ENCODE results near the gene XCL1. TPM values are rescaled to one million over a fixed set of nuclear protein-coding genes. Genes with fewer than 3 reads are reported as not detected.

Gene XCL1
- total and polyA plus RNA-seq, 2 donors (not counting 1 experiment from before 2014, with no cell fraction given), result not detected

- H3K79me2 ChIP-seq (ENCODE audit: control insufficient read depth, insufficient read depth, low read length), result no peaks in the 10 kb centered on the region
- H3K9ac ChIP-seq (ENCODE audit: insufficient read depth, low read length), result no peak overlapping the region
- no peak overlapping the region for H3K27ac ChIP-seq (ENCODE audit: insufficient read depth, low read length)
- no peaks in the 10 kb centered on the region for H3K9me3 ChIP-seq (ENCODE audit: control insufficient read depth, insufficient read depth, low read depth, low read length)
- no peaks in the 10 kb centered on the region for H3K4me1 ChIP-seq (ENCODE audit: control insufficient read depth, extremely low read depth, insufficient read depth, low read length)
- H4K20me1 ChIP-seq (ENCODE audit: control insufficient read depth, extremely low read depth, insufficient read depth, low read length), result no peaks in the 10 kb centered on the region
- H2AFZ ChIP-seq (ENCODE audit: low read length), result no peak overlapping the region
- no peaks in the 10 kb centered on the region for H3K36me3 ChIP-seq (ENCODE audit: control insufficient read depth, insufficient read depth, low read length)
- no peak overlapping the region for H3K4me2 ChIP-seq (ENCODE audit: extremely low read depth, insufficient read depth, low read length)
- no peak overlapping the region for H3K4me3 ChIP-seq (replicated peaks in 1 of 4; ENCODE audit: control extremely low read depth in 1 of 4, insufficient read depth in 1 of 4, low read depth in 3 of 4, low read length in 4 of 4)
- no peak for TF ChIP-seq CTCF (conservative IDR thresholded peaks at IDR 0.05 in 1 of 2, IDR thresholded peaks at IDR 0.05 in 1 of 2; ENCODE audit: low read depth in 1 of 2, low read length in 2 of 2)
- TF ChIP-seq EZH2 (IDR thresholded peaks at IDR 0.05; ENCODE audit: low read length, missing control alignments), result no peak
- peak; percentile 51 to 62 for DNase-seq (ENCODE audit: low read depth in 2 of 2)
- H3K27me3 ChIP-seq (ENCODE audit: control insufficient read depth, insufficient read depth, low read length), result no peaks in the 10 kb centered on the region
Measured at GRCh38 chr1:168613691-168614231, 37.4 kb downstream of the XCL1 start.

GRCh38 chr1:168614235-168614634 is 37.8 kb downstream of the XCL1 start:
- no peaks in the 10 kb centered on the region for H3K27me3 ChIP-seq (ENCODE audit: control insufficient read depth, insufficient read depth, low read length)
- no peaks in the 10 kb centered on the region for H3K36me3 ChIP-seq (ENCODE audit: control insufficient read depth, insufficient read depth, low read length)
- no peak overlapping the region for H2AFZ ChIP-seq (ENCODE audit: low read length)
- no peaks in the 10 kb centered on the region for H3K9me3 ChIP-seq (ENCODE audit: control insufficient read depth, insufficient read depth, low read depth, low read length)
- H3K4me3 ChIP-seq (replicated peaks in 1 of 4; ENCODE audit: control extremely low read depth in 1 of 4, insufficient read depth in 1 of 4, low read depth in 3 of 4, low read length in 4 of 4), result no peak overlapping the region
- H3K9ac ChIP-seq (ENCODE audit: insufficient read depth, low read length), result no peak overlapping the region
- H3K27ac ChIP-seq (ENCODE audit: insufficient read depth, low read length), result no peak overlapping the region
- DNase-seq (ENCODE audit: low read depth in 2 of 2), result no peak
- H3K4me1 ChIP-seq (ENCODE audit: control insufficient read depth, extremely low read depth, insufficient read depth, low read length), result no peaks in the 10 kb centered on the region
- H3K79me2 ChIP-seq (ENCODE audit: control insufficient read depth, insufficient read depth, low read length), result no peaks in the 10 kb centered on the region
- TF ChIP-seq EZH2 (IDR thresholded peaks at IDR 0.05; ENCODE audit: low read length, missing control alignments) (no peak), CTCF (conservative IDR thresholded peaks at IDR 0.05 in 1 of 2, IDR thresholded peaks at IDR 0.05 in 1 of 2; ENCODE audit: low read depth in 1 of 2, low read length in 2 of 2) (no peak)
- no peaks in the 10 kb centered on the region for H4K20me1 ChIP-seq (ENCODE audit: control insufficient read depth, extremely low read depth, insufficient read depth, low read length)
- H3K4me2 ChIP-seq (ENCODE audit: extremely low read depth, insufficient read depth, low read length), result no peak overlapping the region

GRCh38 chr1:168615965-168616364 is 39.6 kb downstream of the XCL1 start:
- no peaks in the 10 kb centered on the region for H3K36me3 ChIP-seq (ENCODE audit: control insufficient read depth, insufficient read depth, low read length)
- no peaks in the 10 kb centered on the region for H3K4me1 ChIP-seq (ENCODE audit: control insufficient read depth, extremely low read depth, insufficient read depth, low read length)
- H3K79me2 ChIP-seq (ENCODE audit: control insufficient read depth, insufficient read depth, low read length), result no peaks in the 10 kb centered on the region
- no peak overlapping the region for H3K27ac ChIP-seq (ENCODE audit: insufficient read depth, low read length)
- no peaks in the 10 kb centered on the region for H3K27me3 ChIP-seq (ENCODE audit: control insufficient read depth, insufficient read depth, low read length)
- H3K4me2 ChIP-seq (ENCODE audit: extremely low read depth, insufficient read depth, low read length), result no peak overlapping the region
- H3K9me3 ChIP-seq (ENCODE audit: control insufficient read depth, insufficient read depth, low read depth, low read length), result no peaks in the 10 kb centered on the region
- H3K4me3 ChIP-seq (replicated peaks in 1 of 4; ENCODE audit: control extremely low read depth in 1 of 4, insufficient read depth in 1 of 4, low read depth in 3 of 4, low read length in 4 of 4), result no peak overlapping the region
- no peak for DNase-seq (ENCODE audit: low read depth in 2 of 2)
- no peak for TF ChIP-seq CTCF (conservative IDR thresholded peaks at IDR 0.05 in 1 of 2, IDR thresholded peaks at IDR 0.05 in 1 of 2; ENCODE audit: low read depth in 1 of 2, low read length in 2 of 2)
- H4K20me1 ChIP-seq (ENCODE audit: control insufficient read depth, extremely low read depth, insufficient read depth, low read length), result no peaks in the 10 kb centered on the region
- H3K9ac ChIP-seq (ENCODE audit: insufficient read depth, low read length), result no peak overlapping the region
- no peak overlapping the region for H2AFZ ChIP-seq (ENCODE audit: low read length)

All from fibroblast of lung (primary cell).